Stimulated activated CD4-positive, alpha-beta T cell treated with anti-CD3 and anti-CD28 coated beads, Interleukin-1b, Interleukin-23, amount 100 ng/mL, for 24 hours (primary cell): ENCODE measurements around the gene IFITM2.
"Not testable (repeated sequence)": the region's sequence is repeated elsewhere in the genome, so short reads cannot be mapped to it uniquely, and the experiment has no call there.

Source experiments
- DNase-seq, 4 experiments: peaks; one replicate each; pipeline ENCODE4 v3.0.0-alpha.2; 2020; ENCODE audit warnings: low read depth in 4 of 4, low spot score in 1 of 4

IFITM2 gene

DNA sequence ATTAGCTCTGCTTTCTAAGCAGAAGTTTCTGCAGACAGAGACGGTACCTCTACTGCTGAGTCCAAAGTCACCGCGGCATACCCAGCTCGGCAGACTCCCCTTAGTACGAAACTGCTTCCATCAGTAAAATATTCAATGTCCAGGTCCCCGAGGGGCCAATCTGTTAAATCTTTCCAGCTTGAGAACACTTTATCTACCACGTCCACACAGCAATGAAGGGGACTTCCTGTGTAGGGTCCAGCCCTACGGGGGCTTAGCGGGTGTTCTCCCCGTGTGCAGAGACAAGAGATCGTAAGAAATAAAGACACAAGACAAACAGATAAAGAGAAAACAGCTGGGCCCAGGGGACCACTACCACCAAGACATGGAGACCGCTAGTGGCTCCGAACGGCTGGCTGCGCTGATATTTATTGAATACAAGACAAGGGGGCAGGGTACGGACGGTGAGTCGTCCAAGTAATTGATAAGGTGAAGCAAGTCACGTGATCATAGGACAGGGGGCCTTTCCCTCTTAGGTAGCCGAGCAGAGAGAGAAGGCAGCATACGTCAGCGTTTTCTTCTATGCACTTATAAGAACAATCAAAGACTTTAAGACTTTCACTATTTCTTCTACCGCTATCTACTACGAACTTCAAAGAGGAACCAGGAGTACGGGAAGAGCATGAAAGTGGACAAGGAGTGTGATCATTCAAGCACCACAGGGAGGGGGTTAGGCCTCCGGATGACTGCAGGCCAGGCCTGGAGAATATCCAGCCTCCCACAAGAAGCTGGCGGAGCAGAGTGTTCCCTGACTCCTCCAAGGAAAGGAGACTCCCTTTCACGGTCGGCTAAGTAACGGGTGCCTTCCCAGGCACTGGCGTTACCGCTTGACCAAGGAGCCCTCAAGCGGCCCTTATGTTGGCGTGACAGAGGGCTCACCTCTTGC lies 17.2 kb downstream of the IFITM2 start:
- DNase-seq, result not testable (repeated sequence)

DNA sequence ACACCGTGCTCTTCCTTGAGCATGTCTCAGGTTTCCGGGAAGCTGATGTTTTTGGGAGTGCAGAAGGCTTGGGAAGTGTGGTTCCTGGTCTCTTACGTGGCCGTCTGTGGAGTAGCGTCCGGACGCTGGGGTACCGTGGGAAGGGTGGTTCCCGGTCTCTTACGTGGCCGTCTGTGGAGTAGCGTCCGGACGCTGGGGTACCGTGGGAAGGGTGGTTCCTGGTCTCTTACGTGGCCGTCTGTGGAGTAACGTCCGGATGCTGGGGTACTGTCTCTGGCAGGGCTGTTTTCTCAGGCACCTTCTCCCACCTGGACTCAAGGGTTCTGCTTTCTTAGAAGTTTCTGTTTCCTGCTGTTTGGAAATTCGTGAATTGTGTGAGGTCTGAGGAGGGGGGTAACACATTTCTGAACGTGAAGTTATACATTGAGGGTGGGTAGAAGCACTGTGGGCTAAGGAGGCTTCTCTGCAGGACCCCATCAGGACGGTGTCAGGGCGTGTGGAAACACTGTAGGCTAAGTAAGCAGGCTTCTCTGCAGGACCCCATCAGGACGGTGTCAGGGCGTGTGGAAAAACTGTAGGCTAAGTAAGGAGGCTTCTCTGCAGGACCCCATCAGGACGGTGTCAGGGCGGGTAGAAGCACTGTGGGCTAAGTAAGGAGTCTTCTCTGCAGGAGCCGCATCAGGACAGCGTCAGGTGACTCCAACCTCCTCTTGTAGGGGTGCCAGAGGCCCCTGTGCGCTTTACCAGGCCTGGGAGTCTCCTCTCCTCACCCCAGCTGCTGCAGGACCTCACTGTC lies 18.4 kb downstream of the IFITM2 start:
- DNase-seq, result no peak

DNA sequence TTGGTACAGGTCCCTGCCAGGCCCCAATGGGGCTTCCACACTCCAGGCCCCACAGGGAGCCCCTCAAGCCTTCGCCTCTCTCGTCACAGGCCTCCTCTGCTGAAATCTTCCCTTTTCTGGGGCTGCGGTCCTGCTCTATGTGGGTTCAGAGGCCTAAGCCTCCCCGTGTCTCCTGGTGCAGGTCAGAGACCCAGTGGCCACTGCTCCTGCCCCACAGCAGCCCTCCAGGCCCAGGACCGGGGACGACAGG lies 18.9 kb downstream of the IFITM2 start:
- no peak for DNase-seq

DNA sequence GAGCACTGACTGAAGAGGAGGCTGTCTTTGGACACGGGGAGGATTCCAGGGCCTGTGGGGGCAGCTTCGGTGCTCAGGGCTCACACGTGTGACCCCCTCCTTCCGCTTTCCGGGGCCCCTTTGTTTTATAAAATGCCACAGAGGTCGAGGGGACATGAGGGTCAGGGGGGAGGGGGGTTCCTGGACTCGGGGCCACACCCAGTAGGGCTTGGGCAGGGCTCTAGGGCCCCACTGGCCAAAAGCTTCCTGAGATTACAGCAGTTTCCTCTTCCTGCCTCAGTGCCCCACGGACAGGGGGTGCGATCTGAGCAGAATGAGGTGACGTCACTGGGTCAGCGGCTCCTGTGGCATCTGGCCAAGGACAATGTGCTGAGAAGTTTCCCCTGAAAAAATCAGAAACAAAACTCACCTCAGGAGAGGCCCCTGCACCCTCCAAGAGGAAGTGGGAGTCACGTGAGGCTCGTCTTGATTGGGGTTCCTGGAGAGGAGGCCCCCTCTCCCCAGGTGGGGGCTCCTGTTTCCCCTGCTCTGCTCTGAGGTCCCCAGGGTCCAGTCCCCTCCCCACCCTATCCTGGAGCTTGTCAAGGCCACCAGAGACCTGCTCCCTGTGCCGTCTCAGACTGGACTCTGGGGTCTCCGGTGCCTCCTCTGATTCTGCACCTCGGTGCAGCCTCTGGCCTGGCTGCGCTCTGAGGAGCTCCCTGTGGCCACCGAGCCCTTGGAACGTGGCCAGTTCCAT lies 19.4 kb downstream of the IFITM2 start:
- DNase-seq, result no peak

DNA sequence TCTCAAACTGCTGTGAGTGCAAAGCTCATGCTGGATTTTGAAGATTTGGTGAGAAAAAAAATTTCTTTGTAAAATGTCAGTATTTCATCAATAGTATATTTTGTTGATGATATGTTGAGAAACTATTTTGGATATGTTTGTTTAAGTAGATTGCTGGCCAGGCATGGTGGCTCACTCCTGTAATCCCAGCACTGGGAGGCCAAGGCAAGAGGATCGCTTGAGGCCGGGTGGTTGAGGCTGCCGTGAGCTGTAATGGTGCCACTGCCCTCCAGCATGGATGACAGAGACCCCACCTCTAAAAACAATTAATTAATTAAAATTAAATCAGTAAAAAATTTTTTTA lies 19.9 kb downstream of the IFITM2 start:
- DNase-seq, result no peak

DNA sequence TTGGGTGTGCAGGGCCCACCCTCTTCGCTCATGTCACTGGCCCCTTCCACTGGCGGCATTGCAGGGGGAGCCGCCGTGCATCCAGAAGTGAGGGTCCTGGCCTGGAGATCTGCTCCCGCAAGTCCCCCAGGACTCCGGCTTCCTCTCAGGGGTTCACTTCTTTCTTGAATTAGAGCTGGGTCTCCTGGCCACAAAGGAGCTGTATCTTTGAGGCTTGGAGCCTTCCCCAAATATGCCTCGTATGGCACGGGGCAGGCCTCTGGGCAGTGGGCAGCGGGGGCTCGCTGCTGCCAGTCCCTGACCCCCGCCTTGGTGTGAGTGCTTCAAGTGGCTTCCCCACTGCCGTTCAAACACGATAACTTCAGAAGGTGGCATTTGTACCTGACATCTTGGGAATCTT lies 20.4 kb downstream of the IFITM2 start:
- DNase-seq, result no peak

DNA sequence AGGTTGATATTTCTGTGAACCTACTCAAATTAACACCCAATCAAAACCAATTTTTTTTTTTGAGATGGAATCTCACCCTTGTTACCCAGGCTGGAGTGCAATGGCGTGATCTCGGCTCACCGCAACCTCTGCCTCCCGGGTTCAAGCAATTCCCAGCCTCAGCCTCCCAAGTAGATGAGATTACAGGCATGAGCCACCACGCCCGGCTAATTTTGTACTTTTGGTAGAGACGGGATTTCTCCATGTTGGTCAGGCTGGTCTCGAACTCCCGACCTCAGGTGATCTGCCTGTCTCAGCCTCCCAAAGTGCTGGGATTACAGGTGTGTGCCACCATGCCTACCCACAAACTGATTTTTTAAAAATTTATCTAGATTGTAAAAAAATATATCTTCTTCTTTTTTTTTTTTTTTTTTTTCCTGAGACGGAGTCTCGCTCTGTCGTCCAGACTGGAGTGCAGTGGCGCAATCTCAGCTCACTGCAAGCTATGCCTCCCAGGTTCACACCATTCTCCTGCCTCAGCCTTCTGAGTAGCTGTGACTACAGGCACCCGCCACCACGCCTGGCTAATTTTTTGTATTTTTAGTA lies 21.0 kb downstream of the IFITM2 start:
- DNase-seq, result not testable (repeated sequence)

DNA sequence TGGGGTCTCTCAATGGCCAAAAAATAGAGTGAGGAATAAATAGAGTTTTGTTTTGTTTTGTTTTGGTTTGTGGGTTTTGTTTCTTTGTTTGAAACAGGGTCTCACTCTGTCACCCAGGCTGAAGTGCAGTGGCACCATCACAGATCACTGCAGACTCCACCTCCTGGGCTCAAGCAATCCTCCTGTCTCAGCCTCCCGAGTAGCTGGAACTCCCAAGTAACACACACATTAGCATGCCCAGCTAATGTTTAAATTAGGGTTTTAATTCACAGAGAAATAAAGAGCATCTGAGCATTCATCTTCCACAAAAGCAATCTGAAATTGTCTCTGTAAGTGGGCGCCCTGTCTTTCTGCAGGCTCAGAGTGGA lies 22.3 kb downstream of the IFITM2 start:
- no peak for DNase-seq

DNA sequence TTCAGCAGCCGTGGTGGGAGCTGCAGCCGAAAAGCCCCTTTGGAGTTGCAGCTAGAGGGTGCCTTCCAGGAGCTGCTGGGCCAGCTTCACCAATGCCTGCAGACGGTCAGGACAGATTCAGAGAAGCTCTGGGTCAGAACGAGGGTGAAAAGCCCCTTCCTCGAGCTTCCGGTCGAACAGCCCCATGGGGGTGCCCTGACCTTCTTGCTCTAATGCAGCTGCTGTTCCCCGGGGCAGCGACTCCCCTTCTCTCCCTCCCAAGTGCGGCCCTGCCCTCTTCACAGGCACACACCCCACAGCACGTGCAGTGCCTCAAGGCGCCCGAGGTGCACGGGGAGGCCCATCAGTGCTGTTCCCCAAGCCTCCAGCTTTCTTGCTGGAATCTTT lies 22.7 kb downstream of the IFITM2 start:
- DNase-seq, result no peak

DNA sequence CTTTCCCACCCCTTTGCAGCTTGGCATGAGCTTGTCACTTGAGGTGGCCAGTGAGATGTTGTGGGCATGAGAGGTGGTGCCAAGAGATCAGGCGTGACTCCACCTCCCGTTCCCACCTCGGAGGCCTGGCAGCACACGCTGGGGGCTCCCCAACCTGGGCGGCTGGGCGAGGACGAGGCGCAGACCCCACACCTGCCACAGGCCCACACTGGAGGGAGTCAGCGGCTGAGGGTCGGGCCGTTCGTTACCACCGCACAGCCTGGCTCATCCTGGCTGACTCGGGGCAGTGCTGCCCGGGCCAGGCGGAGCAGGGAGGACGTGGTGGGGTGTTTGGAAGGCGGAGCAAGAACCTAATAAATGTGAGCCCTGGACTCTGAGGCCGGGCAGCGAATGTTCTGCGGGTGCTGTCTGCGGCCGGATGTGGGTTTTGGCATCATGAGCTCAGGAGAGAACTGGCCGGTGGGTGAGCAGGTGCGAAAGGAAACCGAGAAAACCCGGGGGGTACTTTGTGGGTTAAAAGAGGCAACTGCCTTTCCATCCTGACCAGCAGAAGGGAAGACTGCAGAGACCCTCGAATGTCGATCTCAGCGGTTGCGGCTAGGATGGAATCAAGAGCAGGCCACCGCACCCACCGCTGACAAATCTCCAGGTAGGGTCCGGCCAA lies 23.2 kb downstream of the IFITM2 start:
- DNase-seq, result no peak

DNA sequence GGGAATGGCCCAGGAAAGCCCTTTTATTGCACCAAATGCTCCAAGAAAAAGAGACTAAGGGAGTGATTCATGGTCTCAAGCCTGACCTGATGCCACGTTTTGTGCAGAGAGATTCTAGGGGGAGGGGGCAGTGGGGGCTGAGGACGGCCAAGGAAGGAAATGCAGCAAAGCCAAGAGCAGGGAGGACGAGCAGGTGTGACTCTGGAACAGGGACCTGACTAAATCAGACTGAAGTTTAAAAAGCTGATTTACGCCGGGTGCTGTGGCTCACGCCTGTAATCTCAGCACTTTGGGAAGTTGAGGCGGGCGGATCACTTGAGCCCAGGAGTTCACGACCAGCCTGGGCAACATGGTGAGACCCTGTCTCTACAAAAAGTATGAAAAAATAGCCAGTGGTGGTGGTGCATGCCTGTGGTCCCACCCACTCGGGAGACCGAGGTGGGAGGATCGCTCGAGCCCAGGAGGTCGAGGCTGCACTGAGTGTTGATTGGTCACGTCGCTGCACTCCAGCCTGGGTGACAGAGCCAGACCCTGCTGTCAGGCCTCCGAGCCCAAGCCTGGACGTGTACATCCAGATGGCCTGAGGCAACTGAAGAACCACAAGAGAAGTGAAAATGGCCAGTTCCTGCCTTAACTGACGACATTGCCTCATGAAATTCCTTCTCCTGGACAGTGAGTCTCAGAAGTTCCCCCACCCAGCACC lies 23.9 kb downstream of the IFITM2 start:
- DNase-seq, result no peak

DNA sequence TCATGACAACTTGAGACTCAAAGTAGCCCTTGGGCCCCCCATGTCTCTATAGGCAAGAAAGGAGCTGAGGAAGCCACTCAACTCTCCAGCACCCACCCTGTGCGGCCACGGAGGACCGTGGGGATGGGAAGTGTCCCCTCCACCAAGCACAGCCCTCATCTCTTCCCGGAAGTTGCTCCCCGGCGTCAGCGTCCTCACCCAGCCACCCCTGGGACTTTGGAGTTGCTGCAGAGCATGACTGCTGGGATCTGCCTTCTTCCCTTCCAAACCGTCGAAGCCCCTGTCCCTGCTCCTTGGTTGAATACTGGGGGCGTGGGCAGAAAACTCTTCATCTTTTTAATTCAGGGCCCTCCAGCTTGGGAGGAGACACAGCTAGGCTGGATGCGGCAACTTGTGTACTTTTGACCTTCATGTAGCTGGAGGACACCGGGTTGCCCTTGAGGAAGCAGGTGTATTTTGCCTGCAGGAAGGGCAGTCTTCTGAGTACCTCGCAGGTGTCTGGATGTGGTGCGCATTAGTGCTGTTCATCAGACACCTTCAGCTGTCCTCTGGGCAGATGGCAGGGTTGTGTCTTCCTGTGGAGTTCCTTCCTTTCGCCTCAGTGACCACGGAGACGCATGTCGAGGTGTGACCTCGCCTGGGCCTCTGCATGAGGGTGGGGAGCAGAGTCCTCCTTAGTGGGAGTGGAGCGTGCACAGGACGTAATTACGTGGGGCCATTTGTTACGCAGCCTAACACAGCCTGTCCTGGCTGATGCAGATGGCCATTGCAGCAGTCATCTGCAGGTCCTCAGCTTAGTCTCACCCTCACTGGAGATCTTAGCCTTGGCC lies 25.2 kb downstream of the IFITM2 start:
- DNase-seq, result no peak

DNA sequence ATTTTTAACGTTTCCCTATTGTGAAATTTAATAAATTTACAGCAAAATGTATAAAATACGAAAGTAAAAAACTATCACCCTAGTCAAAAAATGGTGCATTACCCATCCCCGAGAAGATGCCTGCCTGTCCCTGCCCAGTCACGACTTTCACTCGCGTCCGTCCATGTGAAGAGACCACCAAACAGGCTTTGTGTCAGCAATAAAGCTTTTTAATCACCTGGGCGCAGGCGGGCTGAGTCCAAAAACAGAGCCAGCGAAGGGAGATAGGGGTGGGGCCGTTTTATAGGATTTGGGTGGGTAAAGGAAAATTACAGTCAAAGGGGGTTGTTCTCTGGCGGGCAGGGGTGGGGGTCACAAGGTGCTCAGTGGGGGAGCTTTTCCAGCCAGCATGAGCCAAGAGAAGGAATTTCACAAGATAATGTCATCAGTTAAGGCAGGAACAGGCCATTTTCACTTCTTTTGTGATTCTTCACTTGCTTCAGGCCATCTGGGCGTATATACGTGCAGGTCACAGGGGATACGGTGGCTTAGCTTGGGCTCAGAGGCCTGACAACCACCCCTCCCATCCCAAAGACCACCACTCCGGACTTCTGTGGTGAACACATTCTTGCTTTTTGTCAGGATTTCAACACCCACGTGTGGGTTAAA lies 26.1 kb downstream of the IFITM2 start:
- not testable (repeated sequence) for DNase-seq

DNA sequence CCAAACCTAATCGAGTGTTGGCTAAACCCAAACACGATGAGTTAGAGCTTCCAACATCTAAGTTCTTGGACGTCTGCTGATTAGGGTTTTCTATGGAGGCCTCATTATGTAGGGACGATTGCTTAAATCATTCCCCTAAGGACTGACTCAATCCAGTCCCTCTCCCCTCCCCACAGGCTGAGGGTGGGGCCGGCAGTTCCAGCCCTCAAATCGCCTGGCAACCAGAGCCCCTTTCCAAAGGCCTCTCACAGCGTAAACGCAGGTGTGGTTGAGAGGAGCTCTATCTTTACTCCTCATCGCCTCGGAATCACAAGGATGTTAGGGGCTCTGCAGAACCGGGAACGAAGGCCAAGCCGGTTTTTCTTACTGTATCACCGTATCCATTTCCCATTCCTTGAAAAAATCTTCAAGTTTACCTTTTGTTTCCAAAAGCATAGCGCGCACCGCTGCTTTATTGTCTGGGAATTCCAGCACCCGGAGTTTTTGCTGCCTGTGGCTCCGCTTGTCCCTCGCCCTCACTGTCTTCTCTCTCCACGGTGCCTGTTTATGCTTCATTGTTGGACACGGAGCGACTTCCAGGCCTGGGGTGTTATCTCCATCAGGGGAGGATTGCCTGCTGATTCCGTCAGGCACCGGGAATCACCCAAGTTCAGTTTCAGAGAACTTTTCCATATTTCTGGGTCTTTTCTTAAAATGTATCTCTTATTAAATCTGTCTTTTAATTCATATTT lies 26.8 kb downstream of the IFITM2 start:
- DNase-seq, result no peak

DNA sequence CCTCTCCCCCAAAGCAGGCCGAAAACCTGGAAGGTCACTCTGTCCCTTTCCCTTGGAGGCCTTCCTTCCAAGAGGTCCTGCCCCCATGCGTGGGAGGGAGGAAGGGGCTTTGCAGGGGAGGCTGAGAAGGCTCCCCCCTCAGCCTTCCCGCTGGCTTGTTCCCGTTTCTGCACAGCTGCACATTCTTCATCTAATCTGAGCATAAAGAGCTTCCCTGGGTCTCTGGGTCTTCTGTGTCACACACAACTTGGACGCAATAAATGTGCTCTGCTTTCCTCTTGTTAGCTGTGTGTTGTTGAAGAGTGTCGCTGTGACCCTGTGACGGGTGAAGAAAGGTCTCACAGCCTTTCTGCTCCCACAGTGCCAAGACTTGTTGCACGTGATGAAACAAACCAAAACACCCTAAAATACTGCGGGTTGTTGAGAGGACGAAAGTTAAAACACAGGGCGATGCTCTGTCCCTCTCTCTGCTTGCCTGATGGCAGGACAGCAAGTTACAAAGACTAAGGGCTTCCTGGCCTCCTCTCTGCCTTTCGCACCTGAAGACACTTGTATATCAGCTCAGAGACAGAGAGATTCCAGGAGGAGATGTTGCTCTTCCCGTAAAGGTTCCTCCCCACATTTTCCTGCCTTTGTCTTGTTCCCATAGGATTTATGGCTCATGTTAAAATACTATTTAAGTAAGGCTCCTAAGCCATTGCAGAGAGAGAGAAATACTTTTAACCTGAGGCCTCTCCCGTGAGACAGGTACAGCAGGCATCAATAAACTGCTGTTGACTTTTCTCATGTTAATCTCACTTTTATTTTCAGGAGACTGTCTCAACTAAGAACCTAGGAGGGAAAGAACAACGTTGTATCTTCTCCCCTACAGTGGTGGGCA lies 28.4 kb downstream of the IFITM2 start:
- DNase-seq, result no peak

DNA sequence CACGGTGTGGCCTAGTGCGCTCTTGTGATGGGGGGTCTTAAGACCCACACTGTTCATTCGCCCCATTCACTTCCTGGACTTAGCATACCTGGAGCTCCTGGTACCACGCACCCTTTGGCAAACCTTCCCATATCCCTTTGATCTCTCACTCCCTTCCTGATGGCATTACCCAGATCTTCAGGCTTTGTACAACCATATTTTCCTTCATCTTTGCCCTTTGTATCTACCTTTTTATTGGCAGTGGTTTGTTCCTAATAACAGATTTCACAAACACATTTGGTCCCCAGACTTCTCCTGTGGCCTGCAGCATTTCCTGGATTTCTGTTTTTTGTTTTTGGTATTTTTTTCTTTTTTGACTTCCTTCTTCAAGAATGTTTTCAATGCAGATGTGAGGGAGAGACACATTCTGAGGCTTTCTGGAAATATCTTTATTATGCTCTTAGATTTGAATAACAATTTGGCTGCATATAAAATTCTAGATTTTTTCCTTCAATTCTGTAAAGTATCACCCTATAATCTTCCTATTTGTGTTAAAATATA lies 29.1 kb downstream of the IFITM2 start:
- DNase-seq, result no peak

DNA sequence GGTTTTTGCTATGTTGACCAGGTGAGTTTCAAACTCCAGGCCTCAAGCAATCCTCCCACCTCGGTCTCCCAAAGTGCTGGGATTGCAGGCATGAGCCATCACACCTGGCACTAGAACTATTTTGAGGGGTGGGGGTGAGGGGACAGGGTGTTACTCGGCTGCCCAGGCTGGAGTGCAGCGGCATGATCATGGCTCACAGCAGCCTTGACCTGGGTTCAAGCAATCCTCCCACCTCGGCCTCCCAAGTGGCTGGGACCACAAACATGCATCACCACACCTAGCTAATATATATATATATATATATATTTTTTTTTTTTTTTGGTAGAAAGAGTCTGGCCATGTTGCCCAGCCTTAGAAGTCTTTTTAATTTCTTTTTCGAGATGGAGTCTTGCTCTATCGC lies 30.1 kb downstream of the IFITM2 start:
- no peak for DNase-seq
